ENCODE measurements around the gene FBXO36.

DNA sequence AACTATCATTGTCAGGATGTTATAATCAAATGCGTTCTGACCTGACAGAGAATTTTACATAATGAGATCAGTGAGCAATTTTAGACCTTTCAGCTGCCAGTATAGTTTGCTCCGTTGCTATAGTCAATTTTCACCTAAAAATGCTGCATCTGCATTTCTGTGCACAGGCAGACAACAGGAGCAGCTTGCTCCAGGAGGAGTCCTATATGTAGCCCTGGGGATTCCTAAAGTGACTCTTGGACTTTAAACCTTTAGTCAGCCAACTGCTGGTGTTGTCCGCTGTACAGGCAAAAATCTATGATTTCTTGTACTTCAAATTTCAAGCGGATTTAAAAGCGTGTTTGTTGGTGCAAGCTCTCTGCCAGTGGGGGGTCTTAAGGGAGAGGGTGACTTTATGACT lies 120.7 kb downstream of the FBXO36 start:
- TF ChIP-seq, protein P1, sequence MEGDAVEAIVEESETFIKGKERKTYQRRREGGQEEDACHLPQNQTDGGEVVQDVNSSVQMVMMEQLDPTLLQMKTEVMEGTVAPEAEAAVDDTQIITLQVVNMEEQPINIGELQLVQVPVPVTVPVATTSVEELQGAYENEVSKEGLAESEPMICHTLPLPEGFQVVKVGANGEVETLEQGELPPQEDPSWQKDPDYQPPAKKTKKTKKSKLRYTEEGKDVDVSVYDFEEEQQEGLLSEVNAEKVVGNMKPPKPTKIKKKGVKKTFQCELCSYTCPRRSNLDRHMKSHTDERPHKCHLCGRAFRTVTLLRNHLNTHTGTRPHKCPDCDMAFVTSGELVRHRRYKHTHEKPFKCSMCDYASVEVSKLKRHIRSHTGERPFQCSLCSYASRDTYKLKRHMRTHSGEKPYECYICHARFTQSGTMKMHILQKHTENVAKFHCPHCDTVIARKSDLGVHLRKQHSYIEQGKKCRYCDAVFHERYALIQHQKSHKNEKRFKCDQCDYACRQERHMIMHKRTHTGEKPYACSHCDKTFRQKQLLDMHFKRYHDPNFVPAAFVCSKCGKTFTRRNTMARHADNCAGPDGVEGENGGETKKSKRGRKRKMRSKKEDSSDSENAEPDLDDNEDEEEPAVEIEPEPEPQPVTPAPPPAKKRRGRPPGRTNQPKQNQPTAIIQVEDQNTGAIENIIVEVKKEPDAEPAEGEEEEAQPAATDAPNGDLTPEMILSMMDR (IDR thresholded peaks at IDR 0.05 in 4 of 5, conservative IDR thresholded peaks at IDR 0.05 in 1 of 5): no peak
- no peak for TF ChIP-seq POLR2A (IDR thresholded peaks at IDR 0.05)

Measured in gastrocnemius medialis (tissue), 4 donors.